Measurements from ENCODE around the gene NDRG3.

DNA sequence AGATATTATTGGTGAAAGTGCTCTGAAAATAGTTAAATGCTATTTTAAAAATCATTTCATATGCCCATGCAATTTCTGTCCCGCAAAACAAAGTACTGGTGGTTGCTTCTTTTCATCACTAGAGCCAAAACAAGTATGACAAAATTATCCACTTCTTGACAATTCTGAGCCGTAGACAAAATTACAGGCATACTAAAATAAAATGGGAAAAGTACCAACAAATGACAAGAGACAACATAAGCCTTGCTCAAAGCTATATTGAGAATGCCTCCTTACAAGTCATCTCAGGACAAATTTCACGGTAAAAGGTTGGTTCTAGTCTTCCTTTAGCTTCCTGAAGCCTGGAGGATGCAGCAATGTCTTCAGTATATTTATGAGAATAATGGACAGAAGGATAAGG, 28.9 kb downstream of the NDRG3 start:
- no peak for TF ChIP-seq GATA2 (CRISPR knock-in tag; IDR thresholded peaks at IDR 0.05)
- TF ChIP-seq RXRA (IDR thresholded peaks at IDR 0.05; ENCODE audit: borderline replicate concordance, low read depth): no peak
- TF ChIP-seq, protein P1, sequence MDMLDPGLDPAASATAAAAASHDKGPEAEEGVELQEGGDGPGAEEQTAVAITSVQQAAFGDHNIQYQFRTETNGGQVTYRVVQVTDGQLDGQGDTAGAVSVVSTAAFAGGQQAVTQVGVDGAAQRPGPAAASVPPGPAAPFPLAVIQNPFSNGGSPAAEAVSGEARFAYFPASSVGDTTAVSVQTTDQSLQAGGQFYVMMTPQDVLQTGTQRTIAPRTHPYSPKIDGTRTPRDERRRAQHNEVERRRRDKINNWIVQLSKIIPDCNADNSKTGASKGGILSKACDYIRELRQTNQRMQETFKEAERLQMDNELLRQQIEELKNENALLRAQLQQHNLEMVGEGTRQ (IDR thresholded peaks at IDR 0.05; ENCODE audit: borderline replicate concordance, low read depth, low read length): no peak
- TF ChIP-seq, protein P2, sequence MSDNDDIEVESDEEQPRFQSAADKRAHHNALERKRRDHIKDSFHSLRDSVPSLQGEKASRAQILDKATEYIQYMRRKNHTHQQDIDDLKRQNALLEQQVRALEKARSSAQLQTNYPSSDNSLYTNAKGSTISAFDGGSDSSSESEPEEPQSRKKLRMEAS (IDR thresholded peaks at IDR 0.05; ENCODE audit: low read depth): no peak
- TF ChIP-seq, protein P3, sequence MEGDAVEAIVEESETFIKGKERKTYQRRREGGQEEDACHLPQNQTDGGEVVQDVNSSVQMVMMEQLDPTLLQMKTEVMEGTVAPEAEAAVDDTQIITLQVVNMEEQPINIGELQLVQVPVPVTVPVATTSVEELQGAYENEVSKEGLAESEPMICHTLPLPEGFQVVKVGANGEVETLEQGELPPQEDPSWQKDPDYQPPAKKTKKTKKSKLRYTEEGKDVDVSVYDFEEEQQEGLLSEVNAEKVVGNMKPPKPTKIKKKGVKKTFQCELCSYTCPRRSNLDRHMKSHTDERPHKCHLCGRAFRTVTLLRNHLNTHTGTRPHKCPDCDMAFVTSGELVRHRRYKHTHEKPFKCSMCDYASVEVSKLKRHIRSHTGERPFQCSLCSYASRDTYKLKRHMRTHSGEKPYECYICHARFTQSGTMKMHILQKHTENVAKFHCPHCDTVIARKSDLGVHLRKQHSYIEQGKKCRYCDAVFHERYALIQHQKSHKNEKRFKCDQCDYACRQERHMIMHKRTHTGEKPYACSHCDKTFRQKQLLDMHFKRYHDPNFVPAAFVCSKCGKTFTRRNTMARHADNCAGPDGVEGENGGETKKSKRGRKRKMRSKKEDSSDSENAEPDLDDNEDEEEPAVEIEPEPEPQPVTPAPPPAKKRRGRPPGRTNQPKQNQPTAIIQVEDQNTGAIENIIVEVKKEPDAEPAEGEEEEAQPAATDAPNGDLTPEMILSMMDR (IDR thresholded peaks at IDR 0.05): no peak
- TF ChIP-seq CHD2 (IDR thresholded peaks at IDR 0.05; ENCODE audit: low read length, partially characterized antibody): no peak
- TF ChIP-seq MXI1 (IDR thresholded peaks at IDR 0.05; ENCODE audit: low read depth, low read length): no peak
- no peak for TF ChIP-seq SMC3 (IDR thresholded peaks at IDR 0.05; ENCODE audit: low read depth, low read length)
- TF ChIP-seq FOXM1 (IDR thresholded peaks at IDR 0.05; ENCODE audit: low read depth): no peak
- no peak for TF ChIP-seq ZBTB33 (IDR thresholded peaks at IDR 0.05; ENCODE audit: borderline replicate concordance, low read depth)
- no peak for TF ChIP-seq RAD21 (IDR thresholded peaks at IDR 0.05; ENCODE audit: low read length)
- TF ChIP-seq YY1 (IDR thresholded peaks at IDR 0.05; ENCODE audit: low read depth): no peak
